Activated CD4-positive, alpha-beta T cell treated with anti-CD3 and anti-CD28 coated beads, Interleukin-2, amount 10 ng/mL, durations not matched to agents 7 days and 5 days (primary cell): ENCODE data around the gene BNIP5. TPM values are rescaled to one million over a fixed set of nuclear protein-coding genes. Genes with fewer than 3 reads are reported as not detected.
A peak's percentile ranks its signal among the peaks of the same experiment; 100 is the strongest.
"Not testable (repeated sequence)": the region's sequence is repeated elsewhere in the genome, so short reads cannot be mapped to it uniquely, and the experiment has no call there.

Experiments
- CTCF ChIA-PET: fragments of 350-600 bp; sonication (Branson Sonifier 250); formaldehyde crosslinking; loops from one replicate; lab custom pipeline; 2021; ENCODE audit warnings: antibody characterized with exemption; lab: Charles Lee
- POLR2A ChIA-PET: fragments of 350-600 bp; sonication (Branson Sonifier 250); formaldehyde crosslinking; loops from one replicate; lab custom pipeline; 2021; ENCODE audit warnings: antibody characterized with exemption; lab: Charles Lee
- DNase-seq: peaks from one replicate; pipeline ENCODE4 v3.0.0-alpha.2; 2020
- H3K27ac Mint-ChIP-seq: one replicate; pipeline ENCODE4 v1.8.0; 2021; ENCODE audit warnings: mild to moderate bottlenecking, moderate library complexity, mixed read lengths
- H3K27me3 Mint-ChIP-seq: one replicate; pipeline ENCODE4 v1.8.0; 2021; ENCODE audit warnings: mixed read lengths
- H3K36me3 Mint-ChIP-seq: one replicate; pipeline ENCODE4 v1.8.0; 2021; ENCODE audit warnings: low read depth, mixed read lengths
- H3K4me1 Mint-ChIP-seq: one replicate; pipeline ENCODE4 v1.8.0; 2021; ENCODE audit warnings: mixed read lengths
- H3K4me3 Mint-ChIP-seq: one replicate; pipeline ENCODE4 v1.8.0; 2021; ENCODE audit warnings: mild to moderate bottlenecking, moderate library complexity, mixed read lengths
- H3K9me3 Mint-ChIP-seq: one replicate; pipeline ENCODE4 v1.8.0; 2021; ENCODE audit warnings: mixed read lengths
- total RNA-seq, 2 experiments: library from RNA; stranded (reverse); gene quantifications; one replicate each; pipeline ENCODE4 v1.2.3, GENCODE V29; 2021

Gene BNIP5
- total RNA-seq, 2 experiments from 2014 or later = not detected

- Mint-ChIP-seq H3K4me3 (no peak overlapping the region), H3K27ac (no peak overlapping the region), H3K27me3 (peaks cover 21% of the 10 kb centered on the region), H3K4me1 (no peaks in the 10 kb centered on the region), H3K36me3 (no peaks in the 10 kb centered on the region), H3K9me3 (no peaks in the 10 kb centered on the region)
- ChIA-PET POLR2A (interaction anchor here (0.7 kb wide), 1 partner anchor 14 kb away, joined by 11 read pairs; no protein-coding TSS in a partner anchor), CTCF (interaction anchor here (1.5 kb wide), 1 partner anchor 9 kb away, joined by 9 read pairs; no protein-coding TSS in a partner anchor)
- DNase-seq = no peak
These were observed 13.4 kb upstream of the BNIP5 start for GRCh38 chr6:36350082-36350481.

GRCh38 chr6:36349240-36349639, 12.6 kb upstream of the BNIP5 start:
- Mint-ChIP-seq H3K4me1 (no peaks in the 10 kb centered on the region), H3K9me3 (no peaks in the 10 kb centered on the region), H3K27ac (no peak overlapping the region), H3K27me3 (peaks cover 13% of the 10 kb centered on the region), H3K4me3 (no peak overlapping the region), H3K36me3 (no peaks in the 10 kb centered on the region)
- ChIA-PET POLR2A (no interaction called here), CTCF (interaction anchor here (0.6 to 0.7 kb wide), 3 partner anchors 20 to 228 kb away, joined by 3 read pairs; no protein-coding TSS in a partner anchor)
- no peak for DNase-seq

- Mint-ChIP-seq H3K27ac (no peak overlapping the region), H3K36me3 (no peaks in the 10 kb centered on the region), H3K4me1 (no peaks in the 10 kb centered on the region), H3K4me3 (no peak overlapping the region), H3K27me3 (peaks cover 11% of the 10 kb centered on the region), H3K9me3 (no peaks in the 10 kb centered on the region)
- ChIA-PET CTCF (interaction anchor here (0.6 to 3.4 kb wide), 4 partner anchors 8 to 208 kb away, joined by 3 to 8 read pairs (median 4); no protein-coding TSS in a partner anchor), POLR2A (no interaction called here)
- DNase-seq = no peak
These were observed 10.9 kb upstream of the BNIP5 start for GRCh38 chr6:36347621-36348020.

DNA sequence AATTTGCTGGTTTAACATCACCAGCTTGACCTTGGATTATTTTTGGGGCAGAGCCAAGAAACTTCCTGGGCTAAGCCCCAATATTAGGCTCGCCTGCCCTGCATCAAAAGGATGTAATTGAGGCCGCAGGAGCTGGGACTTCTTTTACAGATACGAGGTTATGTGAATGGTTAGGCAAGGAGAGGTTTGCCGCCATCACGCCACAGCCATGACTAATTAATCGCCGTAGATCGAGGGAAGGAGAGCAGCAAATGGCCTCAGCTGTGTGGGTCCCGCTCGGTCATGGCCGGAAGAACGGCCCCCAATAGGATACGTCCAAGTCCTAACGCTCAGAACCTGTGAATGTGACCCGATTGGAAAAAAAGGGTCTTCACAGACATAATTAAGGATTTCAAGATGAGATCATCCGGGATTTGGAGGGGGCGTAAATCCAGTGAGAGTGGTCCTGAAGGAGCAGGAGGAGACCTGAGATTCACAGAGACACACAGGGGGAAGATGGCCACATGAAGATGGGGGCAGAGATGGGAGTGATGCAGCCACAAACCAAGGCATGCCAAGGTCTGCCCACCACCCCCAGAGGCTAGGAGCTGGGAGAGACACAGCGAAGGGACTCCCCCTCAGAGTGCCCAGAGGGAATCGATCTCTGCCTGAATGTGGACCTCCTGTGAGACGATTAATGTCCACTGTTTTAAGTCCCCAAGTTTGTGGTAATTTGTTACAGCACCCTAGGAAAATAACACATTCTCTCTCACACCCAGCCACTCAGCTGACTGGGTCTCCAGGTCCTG, 10.0 kb upstream of the BNIP5 start:
- H3K4me1 Mint-ChIP-seq = no peaks in the 10 kb centered on the region
- no peak overlapping the region for H3K27ac Mint-ChIP-seq
- CTCF ChIA-PET = interaction anchor here (0.8 to 3.4 kb wide), 4 partner anchors 9 to 56 kb away, joined by 3 to 8 read pairs (median 3); no protein-coding TSS in a partner anchor
- peaks cover 11% of the 10 kb centered on the region for H3K27me3 Mint-ChIP-seq
- no peaks in the 10 kb centered on the region for H3K36me3 Mint-ChIP-seq
- H3K4me3 Mint-ChIP-seq = no peak overlapping the region
- H3K9me3 Mint-ChIP-seq = no peaks in the 10 kb centered on the region
- DNase-seq = no peak
- POLR2A ChIA-PET = no interaction called here

GRCh38 chr6:36345681-36346466, 9.2 kb upstream of the BNIP5 start:
- peaks cover 1% of the 10 kb centered on the region for H3K4me1 Mint-ChIP-seq
- H3K4me3 Mint-ChIP-seq = no peak overlapping the region
- POLR2A ChIA-PET = no interaction called here
- DNase-seq = no peak
- H3K27ac Mint-ChIP-seq = no peak overlapping the region
- no peaks in the 10 kb centered on the region for H3K36me3 Mint-ChIP-seq
- H3K9me3 Mint-ChIP-seq = no peaks in the 10 kb centered on the region
- peaks cover 11% of the 10 kb centered on the region for H3K27me3 Mint-ChIP-seq
- CTCF ChIA-PET = interaction anchor here (0.8 to 3.4 kb wide), 3 partner anchors 10 to 57 kb away, joined by 3 to 8 read pairs (median 3); no protein-coding TSS in a partner anchor

- Mint-ChIP-seq H3K36me3 (no peaks in the 10 kb centered on the region), H3K27me3 (peaks cover 17% of the 10 kb centered on the region), H3K4me1 (peaks cover 6% of the 10 kb centered on the region), H3K27ac (no peak overlapping the region), H3K9me3 (no peaks in the 10 kb centered on the region), H3K4me3 (no peak overlapping the region)
- DNase-seq = no peak
- CTCF ChIA-PET = interaction anchor here (1.0 kb wide), 1 partner anchor 314 kb away, joined by 3 read pairs; no protein-coding TSS in a partner anchor
- POLR2A ChIA-PET = no interaction called here
These were observed 6.5 kb upstream of the BNIP5 start for GRCh38 chr6:36343109-36343680.

- Mint-ChIP-seq H3K4me1 (peaks cover 11% of the 10 kb centered on the region), H3K9me3 (no peaks in the 10 kb centered on the region), H3K27ac (no peak overlapping the region), H3K27me3 (peaks cover 23% of the 10 kb centered on the region), H3K36me3 (no peaks in the 10 kb centered on the region), H3K4me3 (no peak overlapping the region)
- CTCF ChIA-PET = interaction anchor here (0.6 to 1.9 kb wide), 20 partner anchors 10 to 781 kb away, joined by 3 to 16 read pairs (median 4); partner anchors contain the start of genes ETV7 and MAPK14
- DNase-seq = peak; percentile 73
- POLR2A ChIA-PET = no interaction called here
These were observed 4.1 kb upstream of the BNIP5 start for GRCh38 chr6:36340618-36341454.

DNA sequence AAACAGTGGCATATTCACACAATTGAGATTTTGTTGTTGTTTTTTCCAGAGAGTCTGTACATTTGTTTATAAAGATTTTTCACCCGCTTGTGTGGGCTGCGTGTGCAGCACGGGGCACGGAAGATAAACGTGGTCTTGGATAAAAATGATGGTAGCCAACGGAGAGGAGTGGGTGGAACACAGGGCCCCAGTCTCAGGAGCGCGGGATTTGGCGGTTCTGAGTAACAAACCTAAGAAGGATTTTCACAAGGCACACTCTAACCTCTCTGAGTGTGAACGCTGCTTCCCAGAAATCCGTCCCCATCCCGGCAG, 3.6 kb upstream of the BNIP5 start:
- Mint-ChIP-seq H3K27me3 (peaks cover 29% of the 10 kb centered on the region), H3K9me3 (no peaks in the 10 kb centered on the region), H3K4me1 (peaks cover 11% of the 10 kb centered on the region), H3K4me3 (no peak overlapping the region), H3K36me3 (no peaks in the 10 kb centered on the region), H3K27ac (no peak overlapping the region)
- no peak for DNase-seq
- POLR2A ChIA-PET = no interaction called here
- CTCF ChIA-PET = interaction anchor here (1.1 to 1.9 kb wide), 11 partner anchors 11 to 442 kb away, joined by 3 to 16 read pairs (median 6); partner anchors contain the start of gene ETV7

GRCh38 chr6:36339146-36339545, 2.5 kb upstream of the BNIP5 start:
- DNase-seq = no peak
- peaks cover 11% of the 10 kb centered on the region for H3K4me1 Mint-ChIP-seq
- ChIA-PET CTCF (no interaction called here), POLR2A (no interaction called here)
- H3K27ac Mint-ChIP-seq = no peak overlapping the region
- H3K4me3 Mint-ChIP-seq = no peak overlapping the region
- peaks cover 40% of the 10 kb centered on the region for H3K27me3 Mint-ChIP-seq
- no peaks in the 10 kb centered on the region for H3K36me3 Mint-ChIP-seq
- H3K9me3 Mint-ChIP-seq = no peaks in the 10 kb centered on the region

GRCh38 chr6:36338223-36338622, 1.5 kb upstream of the BNIP5 start:
- peaks cover 49% of the 10 kb centered on the region for H3K27me3 Mint-ChIP-seq
- not testable (repeated sequence) for H3K27ac Mint-ChIP-seq, DNase-seq, H3K36me3 Mint-ChIP-seq, H3K9me3 Mint-ChIP-seq, H3K4me3 Mint-ChIP-seq
- ChIA-PET CTCF (interaction anchor here (1.1 kb wide), 1 partner anchor 150 kb away, joined by 3 read pairs; no protein-coding TSS in a partner anchor), POLR2A (interaction anchor here (0.7 kb wide), 1 partner anchor 13 kb away, joined by 5 read pairs; no protein-coding TSS in a partner anchor)
- peaks cover 11% of the 10 kb centered on the region for H3K4me1 Mint-ChIP-seq

GRCh38 chr6:36337814-36338213, 1.1 kb upstream of the BNIP5 start:
- peaks cover 50% of the 10 kb centered on the region for H3K27me3 Mint-ChIP-seq
- CTCF ChIA-PET = interaction anchor here (1.1 kb wide), 1 partner anchor 150 kb away, joined by 3 read pairs; no protein-coding TSS in a partner anchor

More at GRCh38 chr6:36337814-36338213, 1.1 kb upstream of the BNIP5 start:
- DNase-seq = no peak
- no peaks in the 10 kb centered on the region for H3K9me3 Mint-ChIP-seq
- H3K36me3 Mint-ChIP-seq = no peaks in the 10 kb centered on the region
- no peak overlapping the region for H3K27ac Mint-ChIP-seq
- H3K4me1 Mint-ChIP-seq = peaks cover 11% of the 10 kb centered on the region
- H3K4me3 Mint-ChIP-seq = no peak overlapping the region
- POLR2A ChIA-PET = interaction anchor here (0.7 kb wide), 1 partner anchor 13 kb away, joined by 5 read pairs; no protein-coding TSS in a partner anchor
